Pulmonary artery endothelial cell (primary cell): Measurements from ENCODE around the gene IQUB. TPM values are rescaled to one million over a fixed set of nuclear protein-coding genes. Genes with fewer than 3 reads are reported as not detected.
"Not testable (repeated sequence)": the region's sequence is repeated elsewhere in the genome, so short reads cannot be mapped to it uniquely, and the experiment has no call there.

Source experiments
- DNase-seq: peaks from one replicate; pipeline ENCODE4 v3.0.0-alpha.2; 2011; ENCODE audit warnings: low read depth, low spot score
- total RNA-seq: library from RNA; depleted of rRNA; stranded (reverse); fragments of >200 nt; gene quantifications from 2 replicates; pipeline ENCODE4 v1.2.3, GENCODE V29; 2014

Gene IQUB
- total RNA-seq, 1 donor from 2014 or later, result 0.33 TPM

GRCh38 chr7:123423622-123424021, 110.8 kb downstream of the IQUB start:
- DNase-seq, result no peak

GRCh38 chr7:123417580-123417979, 116.8 kb downstream of the IQUB start:
- no peak for DNase-seq

GRCh38 chr7:123415625-123416024, 118.8 kb downstream of the IQUB start:
- DNase-seq, result no peak

- peak; percentile 10 for DNase-seq
Measured at GRCh38 chr7:123410273-123410904, 124.0 kb downstream of the IQUB start.

GRCh38 chr7:123407951-123408350, 126.4 kb downstream of the IQUB start:
- not testable (repeated sequence) for DNase-seq

Other genes with a start within 250 kb of the IQUB start
- gene NDUFA5, start 23.2 kb upstream of the IQUB start, total RNA-seq, result 30.1 and 38.8 TPM in 2 replicates
- gene ASB15, start 67.2 kb upstream of the IQUB start, total RNA-seq, result not detected in 2 replicates
- 0.07 TPM in 1 of 2 replicates, not detected in the other for gene LMOD2, start 121.3 kb upstream of the IQUB start, total RNA-seq
- 10.2 and 14.0 TPM in 2 replicates for gene WASL, start 214.4 kb upstream of the IQUB start, total RNA-seq